IPS-20b (cell line): Measurements from ENCODE around the gene AP1AR.
"Not testable (repeated sequence)": the region's sequence is repeated elsewhere in the genome, so short reads cannot be mapped to it uniquely, and the experiment has no call there.

Experiments used
- H3K27ac ChIP-seq: one replicate; pipeline ENCODE4 v1.5.1; 2013; ENCODE audit warnings: low read length
- H3K27me3 ChIP-seq: 2 replicates; pipeline ENCODE4 v1.6.1; 2013; ENCODE audit warnings: mild to moderate bottlenecking, low read length, inconsistent platforms; ENCODE audit not compliant: insufficient read depth
- H3K36me3 ChIP-seq: 2 replicates; pipeline ENCODE4 v1.6.1; 2013; ENCODE audit warnings: low read depth, mild to moderate bottlenecking, inconsistent platforms, low read length, moderate library complexity; ENCODE audit not compliant: insufficient read depth
- H3K4me1 ChIP-seq: 2 replicates; pipeline ENCODE4 v1.6.1; 2013; ENCODE audit warnings: mild to moderate bottlenecking, control low read depth, inconsistent platforms, low read length, moderate library complexity; ENCODE audit not compliant: insufficient read depth
- H3K4me3 ChIP-seq: 2 replicates; pipeline ENCODE4 v1.5.1; 2013; ENCODE audit warnings: mild to moderate bottlenecking, low read length, inconsistent platforms
- H3K9ac ChIP-seq: 2 replicates; pipeline ENCODE4 v1.6.1; 2013; ENCODE audit warnings: low read depth, mild to moderate bottlenecking, inconsistent platforms, low read length, moderate library complexity
- H3K9me3 ChIP-seq: 2 replicates; pipeline ENCODE4 v1.6.1; 2013; ENCODE audit warnings: mild to moderate bottlenecking, low read depth, low read length, inconsistent platforms; ENCODE audit not compliant: insufficient read depth

AP1AR gene

DNA sequence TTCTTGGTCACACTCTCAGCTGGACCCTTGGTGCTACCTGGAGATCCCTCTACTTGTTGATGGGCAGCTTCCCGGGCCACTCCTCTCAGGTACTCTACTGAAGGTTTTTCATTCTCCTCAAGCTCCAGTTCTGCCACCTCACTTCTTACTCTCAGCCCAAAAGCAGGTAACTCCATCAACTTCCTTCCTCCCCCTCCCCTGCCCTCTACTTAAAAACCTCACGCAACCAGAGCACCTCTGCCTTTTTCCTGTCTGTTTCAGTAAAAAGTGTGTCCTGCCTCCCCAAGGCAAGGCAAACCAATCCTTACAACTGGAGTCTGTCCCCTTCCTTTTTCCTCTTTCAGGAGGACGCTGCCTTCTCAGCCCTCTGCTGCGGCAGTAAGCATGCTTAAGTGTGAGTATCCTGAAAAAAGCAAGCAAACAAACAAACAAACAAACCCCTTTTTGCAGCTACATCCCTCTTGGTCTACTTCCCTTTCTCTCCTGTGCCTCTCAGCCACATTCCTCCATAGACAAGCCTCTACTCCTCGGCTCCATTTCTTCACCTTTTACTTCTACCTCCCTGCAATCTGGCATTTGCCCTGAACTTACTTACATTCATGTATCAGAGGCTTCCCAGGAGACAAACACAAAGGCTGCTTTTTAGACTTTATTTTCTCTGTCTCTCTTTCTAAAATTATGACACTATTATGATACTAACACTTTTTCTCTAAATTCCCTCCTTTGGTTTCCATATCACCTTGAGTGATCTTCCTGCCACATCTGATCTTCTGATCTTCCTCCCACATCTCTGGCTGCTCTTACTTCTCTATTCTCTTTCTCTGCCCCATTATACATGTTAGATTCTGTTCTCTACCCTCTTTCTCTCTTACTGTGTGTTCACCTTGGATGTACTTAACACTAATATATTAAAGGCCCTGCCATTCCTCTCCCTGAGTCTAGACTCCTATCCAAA is 71.0 kb downstream of the AP1AR start:
- no peaks in the 10 kb centered on the region for H3K36me3 ChIP-seq
- H3K4me1 ChIP-seq: no peaks in the 10 kb centered on the region
- no peak overlapping the region for H3K9ac ChIP-seq
- no peak overlapping the region for H3K4me3 ChIP-seq
- H3K27ac ChIP-seq: no peak overlapping the region
- no peaks in the 10 kb centered on the region for H3K27me3 ChIP-seq
- H3K9me3 ChIP-seq: no peaks in the 10 kb centered on the region

DNA sequence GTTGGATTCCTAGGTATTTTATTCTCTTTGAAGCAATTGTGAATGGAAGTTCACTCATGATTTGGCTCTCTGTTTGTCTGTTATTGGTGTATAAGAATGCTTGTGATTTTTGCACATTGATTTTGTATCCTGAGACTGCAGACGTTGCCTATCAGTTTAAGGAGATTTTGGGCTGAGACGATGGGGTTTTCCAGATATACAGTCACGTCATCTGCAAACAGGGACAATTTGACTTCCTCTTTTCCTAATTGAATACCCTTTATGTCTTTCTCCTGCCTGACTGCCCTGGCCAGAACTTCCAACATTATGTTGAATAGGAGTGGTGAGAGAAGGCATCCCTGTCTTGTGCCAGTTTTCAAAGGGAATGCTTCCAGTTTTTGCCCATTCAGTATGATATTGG is 73.9 kb downstream of the AP1AR start:
- not testable (repeated sequence) for H3K27ac ChIP-seq, H3K4me1 ChIP-seq, H3K9ac ChIP-seq, H3K4me3 ChIP-seq, H3K36me3 ChIP-seq, H3K9me3 ChIP-seq, H3K27me3 ChIP-seq

DNA sequence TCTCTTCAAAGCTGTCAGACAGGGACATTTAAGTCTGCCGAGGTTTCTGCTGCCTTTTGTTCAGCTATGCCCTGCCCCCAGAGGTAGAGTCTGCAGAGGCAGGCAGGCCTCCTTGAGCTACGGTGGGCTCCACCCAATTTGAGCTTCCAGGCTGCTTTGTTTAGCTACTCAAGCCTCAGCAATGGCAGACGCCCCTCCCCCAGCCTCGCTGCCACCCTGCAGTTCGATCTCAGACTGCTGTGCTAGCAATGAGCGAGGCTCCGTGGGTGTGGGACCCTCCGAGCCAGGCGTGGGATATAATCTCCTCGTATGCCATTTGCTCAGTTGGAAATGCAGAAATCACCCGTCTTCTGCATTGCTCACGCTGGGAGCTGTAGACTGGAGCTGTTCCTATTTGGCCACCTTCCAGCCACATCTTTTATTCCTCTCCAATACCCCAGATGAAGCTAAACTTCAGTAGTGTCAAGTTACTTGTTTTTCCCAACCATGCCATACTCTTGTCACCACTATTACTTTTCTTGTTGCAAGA is 77.7 kb downstream of the AP1AR start:
- not testable (repeated sequence) for H3K4me1 ChIP-seq, H3K27me3 ChIP-seq, H3K36me3 ChIP-seq, H3K9me3 ChIP-seq, H3K27ac ChIP-seq, H3K9ac ChIP-seq
- H3K4me3 ChIP-seq: peak overlapping the region; percentile 45; the same call in 1 of the 2 replicates

DNA sequence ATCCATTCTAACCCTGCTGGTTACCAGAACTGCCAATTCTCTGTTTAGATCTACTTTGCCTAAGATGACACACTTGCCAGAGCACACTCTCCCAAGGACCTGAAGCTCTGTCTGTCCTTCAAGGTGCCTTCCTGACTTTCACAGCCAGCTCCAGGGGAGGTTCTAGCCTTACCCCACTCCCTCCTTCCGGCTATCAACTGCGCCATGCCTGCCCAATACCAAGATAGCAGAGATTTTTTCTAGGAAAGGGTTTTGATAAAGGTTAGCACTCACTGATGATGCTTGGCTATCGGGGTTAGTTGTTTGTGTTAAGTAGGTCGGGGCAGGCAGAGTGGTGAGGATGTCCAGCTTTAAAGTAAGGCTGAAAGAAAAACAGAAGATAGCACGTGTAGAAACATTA is 79.9 kb downstream of the AP1AR start:
- no peaks in the 10 kb centered on the region for H3K27me3 ChIP-seq
- H3K36me3 ChIP-seq: no peaks in the 10 kb centered on the region
- H3K27ac ChIP-seq: no peak overlapping the region
- H3K4me1 ChIP-seq: peaks cover 9% of the 10 kb centered on the region; the same call in 1 of the 2 replicates
- H3K9ac ChIP-seq: no peak overlapping the region
- no peaks in the 10 kb centered on the region for H3K9me3 ChIP-seq
- H3K4me3 ChIP-seq: no peak overlapping the region

DNA sequence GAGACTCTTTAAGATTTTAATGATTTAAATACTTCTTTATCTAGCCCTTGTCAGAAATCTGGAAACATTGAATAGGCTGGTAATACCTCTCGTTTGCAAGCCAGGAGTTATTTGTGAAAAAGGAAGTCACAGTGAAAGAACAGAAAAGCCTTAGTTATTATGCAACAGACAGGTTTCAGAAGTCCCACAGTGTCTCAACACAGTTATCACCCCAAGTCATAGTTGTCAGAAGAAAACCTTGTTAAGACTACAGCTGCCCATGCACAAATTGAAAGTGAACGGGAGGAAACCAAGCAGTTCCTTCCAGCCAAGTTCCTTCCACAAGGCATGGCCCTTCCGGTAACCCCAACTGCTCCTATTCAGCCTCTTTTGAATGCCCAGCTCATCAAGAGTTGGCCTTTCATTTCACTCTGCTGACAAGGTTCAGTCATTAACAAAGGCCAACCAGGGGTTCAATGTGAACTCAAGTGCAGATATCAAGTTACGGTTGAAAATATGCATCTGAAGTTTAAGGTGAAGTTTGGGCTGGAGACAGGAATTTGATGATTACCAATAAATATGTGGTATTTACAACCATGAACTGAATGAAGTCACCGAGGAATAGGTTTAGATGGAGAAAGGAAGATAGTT is 81.1 kb downstream of the AP1AR start:
- no peak overlapping the region for H3K4me3 ChIP-seq
- H3K27ac ChIP-seq: no peak overlapping the region
- H3K27me3 ChIP-seq: no peaks in the 10 kb centered on the region
- H3K9ac ChIP-seq: no peak overlapping the region
- H3K9me3 ChIP-seq: no peaks in the 10 kb centered on the region
- peaks cover 9% of the 10 kb centered on the region; the same call in 1 of the 2 replicates for H3K4me1 ChIP-seq
- no peaks in the 10 kb centered on the region for H3K36me3 ChIP-seq

DNA sequence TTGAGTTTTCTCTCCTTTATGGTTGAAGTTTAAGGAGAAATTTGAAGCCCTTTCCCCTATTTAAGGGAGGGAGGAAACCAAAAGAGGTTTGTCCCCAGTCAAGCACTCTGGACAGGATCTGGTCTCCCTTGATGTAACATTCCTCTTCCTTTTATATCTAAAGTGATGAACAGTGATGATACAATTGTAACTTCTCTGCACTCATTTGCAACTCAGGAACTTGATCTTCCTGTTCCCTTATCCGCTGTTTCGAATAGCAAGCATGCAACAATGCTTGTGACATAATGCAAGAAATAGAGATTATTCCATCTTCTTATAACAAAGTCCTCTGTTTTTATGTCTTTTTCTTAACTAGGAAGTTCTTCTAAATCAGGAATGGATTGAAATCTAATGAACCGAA is 83.9 kb downstream of the AP1AR start:
- H3K9ac ChIP-seq: no peak overlapping the region
- no peaks in the 10 kb centered on the region for H3K9me3 ChIP-seq
- H3K27ac ChIP-seq: no peak overlapping the region
- no peak overlapping the region for H3K4me3 ChIP-seq
- H3K36me3 ChIP-seq: no peaks in the 10 kb centered on the region
- H3K27me3 ChIP-seq: no peaks in the 10 kb centered on the region
- H3K4me1 ChIP-seq: peaks cover 5% of the 10 kb centered on the region; the same call in 1 of the 2 replicates

DNA sequence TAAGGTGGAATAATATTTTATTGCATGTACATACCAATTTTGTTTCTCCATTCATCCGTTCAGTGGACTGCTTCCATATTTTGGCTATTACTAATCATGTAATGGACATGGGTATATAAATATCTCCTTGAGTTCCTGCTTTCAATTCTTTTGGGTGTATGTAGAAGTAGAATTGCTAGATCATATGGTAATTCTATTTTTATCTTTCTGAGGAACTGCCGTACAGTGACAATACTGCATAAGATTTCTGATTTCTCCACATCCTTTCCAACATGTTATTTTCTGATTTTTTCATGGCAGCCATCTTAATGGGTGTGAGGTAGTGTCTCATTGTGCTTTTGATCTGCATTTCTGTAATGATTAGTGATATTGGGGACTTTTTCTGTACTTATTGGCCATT is 84.8 kb downstream of the AP1AR start:
- H3K36me3 ChIP-seq: no peaks in the 10 kb centered on the region
- H3K27ac ChIP-seq: no peak overlapping the region
- H3K9me3 ChIP-seq: no peaks in the 10 kb centered on the region
- no peak overlapping the region for H3K9ac ChIP-seq
- no peaks in the 10 kb centered on the region for H3K27me3 ChIP-seq
- no peak overlapping the region for H3K4me3 ChIP-seq
- H3K4me1 ChIP-seq: peaks cover 5% of the 10 kb centered on the region; the same call in 1 of the 2 replicates

DNA sequence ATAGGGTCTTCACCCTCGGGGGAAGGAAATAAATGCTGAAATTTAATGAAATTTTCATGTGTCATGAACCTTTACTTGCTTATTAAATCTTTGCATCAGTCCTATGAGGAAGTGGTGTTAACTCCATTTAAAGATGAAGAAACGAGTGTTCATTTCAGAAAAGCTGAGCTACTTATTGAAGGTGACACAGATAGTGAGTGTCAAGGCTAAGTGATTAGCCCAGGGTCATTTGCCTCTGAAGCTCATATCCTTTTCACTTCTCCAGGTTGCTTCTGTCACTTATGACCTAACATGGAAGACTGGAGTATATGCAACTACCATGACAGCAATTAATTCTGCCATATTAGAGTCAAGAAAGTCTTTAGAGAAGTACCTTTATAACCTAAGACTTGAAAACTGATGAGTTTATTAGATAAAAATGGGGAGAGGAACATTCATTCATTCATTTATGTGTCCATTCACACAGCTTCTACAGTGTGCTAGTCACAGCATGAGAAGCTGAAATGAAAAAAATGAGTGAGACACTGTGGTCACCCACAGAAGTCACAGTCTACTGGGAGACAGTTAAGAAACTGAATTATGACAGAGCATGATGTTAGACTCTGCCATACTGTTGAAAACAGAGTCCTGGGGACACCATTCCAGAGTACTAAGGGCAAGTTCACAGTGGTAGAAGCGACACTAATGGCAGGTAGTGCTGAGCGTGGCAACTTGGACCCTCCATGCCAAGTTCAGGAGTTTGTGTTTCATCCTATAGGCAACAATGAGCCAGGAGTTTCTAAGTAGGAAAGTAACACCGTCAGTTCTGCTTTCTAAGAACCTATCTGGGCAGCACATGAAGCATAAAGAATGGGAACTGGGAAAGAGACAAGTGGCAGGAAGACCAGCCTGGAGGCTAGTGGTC is 86.9 kb downstream of the AP1AR start:
- H3K36me3 ChIP-seq: no peaks in the 10 kb centered on the region
- no peaks in the 10 kb centered on the region for H3K27me3 ChIP-seq
- H3K9me3 ChIP-seq: no peaks in the 10 kb centered on the region
- no peak overlapping the region for H3K9ac ChIP-seq
- H3K4me3 ChIP-seq: no peak overlapping the region
- no peaks in the 10 kb centered on the region for H3K4me1 ChIP-seq
- H3K27ac ChIP-seq: no peak overlapping the region
